GM21381 (cell line): Measurements from ENCODE around the gene ACAD11.
A peak's percentile ranks its signal among the peaks of the same experiment; 100 is the strongest.

ENCODE experiments used
- ATAC-seq: cut with Tn5 transposase; IDR thresholded peaks from one replicate; pipeline ENCODE4 v1.9.1; 2021; ENCODE audit warnings: mild to moderate bottlenecking, moderate library complexity; ENCODE audit not compliant: unreplicated experiment

Gene ACAD11, protein sequence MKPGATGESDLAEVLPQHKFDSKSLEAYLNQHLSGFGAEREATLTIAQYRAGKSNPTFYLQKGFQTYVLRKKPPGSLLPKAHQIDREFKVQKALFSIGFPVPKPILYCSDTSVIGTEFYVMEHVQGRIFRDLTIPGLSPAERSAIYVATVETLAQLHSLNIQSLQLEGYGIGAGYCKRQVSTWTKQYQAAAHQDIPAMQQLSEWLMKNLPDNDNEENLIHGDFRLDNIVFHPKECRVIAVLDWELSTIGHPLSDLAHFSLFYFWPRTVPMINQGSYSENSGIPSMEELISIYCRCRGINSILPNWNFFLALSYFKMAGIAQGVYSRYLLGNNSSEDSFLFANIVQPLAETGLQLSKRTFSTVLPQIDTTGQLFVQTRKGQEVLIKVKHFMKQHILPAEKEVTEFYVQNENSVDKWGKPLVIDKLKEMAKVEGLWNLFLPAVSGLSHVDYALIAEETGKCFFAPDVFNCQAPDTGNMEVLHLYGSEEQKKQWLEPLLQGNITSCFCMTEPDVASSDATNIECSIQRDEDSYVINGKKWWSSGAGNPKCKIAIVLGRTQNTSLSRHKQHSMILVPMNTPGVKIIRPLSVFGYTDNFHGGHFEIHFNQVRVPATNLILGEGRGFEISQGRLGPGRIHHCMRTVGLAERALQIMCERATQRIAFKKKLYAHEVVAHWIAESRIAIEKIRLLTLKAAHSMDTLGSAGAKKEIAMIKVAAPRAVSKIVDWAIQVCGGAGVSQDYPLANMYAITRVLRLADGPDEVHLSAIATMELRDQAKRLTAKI

DNA sequence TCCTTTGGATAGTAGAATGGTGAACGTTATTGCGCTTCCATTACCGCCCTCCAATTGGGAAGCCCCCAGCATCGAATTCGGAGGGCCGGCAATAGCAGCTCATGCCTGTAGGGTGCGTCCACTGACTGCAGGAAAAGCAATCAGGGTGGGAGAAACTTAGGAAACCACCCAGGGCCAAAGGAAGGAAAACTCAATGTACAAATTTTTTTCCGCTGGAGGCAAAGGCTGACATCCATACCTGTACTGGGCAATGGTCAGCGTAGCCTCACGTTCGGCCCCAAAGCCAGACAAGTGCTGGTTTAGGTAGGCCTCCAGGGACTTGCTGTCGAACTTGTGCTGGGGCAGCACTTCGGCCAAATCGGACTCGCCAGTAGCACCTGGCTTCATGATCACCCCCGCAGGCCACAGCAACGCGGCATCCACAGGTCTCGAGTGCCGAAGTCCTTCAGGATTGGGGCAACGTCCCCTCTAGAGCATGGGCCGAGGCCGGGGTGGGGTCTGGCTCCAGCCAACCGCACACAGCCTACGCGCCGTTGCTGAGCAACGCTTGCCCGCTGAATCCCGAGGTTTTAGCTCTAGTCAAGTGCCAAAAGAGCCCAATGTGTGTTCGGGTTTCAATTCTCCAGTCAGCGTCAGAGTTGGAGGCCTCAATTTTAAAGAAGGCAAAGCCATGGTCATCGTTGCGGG lies at the start of gene ACAD11:
TSS of gene ACAD11 (minus strand) at position 445 of the 687 bp plus-strand sequence. CDS start at position 387, 58 bp downstream.
- ATAC-seq: peak; percentile 44

DNA sequence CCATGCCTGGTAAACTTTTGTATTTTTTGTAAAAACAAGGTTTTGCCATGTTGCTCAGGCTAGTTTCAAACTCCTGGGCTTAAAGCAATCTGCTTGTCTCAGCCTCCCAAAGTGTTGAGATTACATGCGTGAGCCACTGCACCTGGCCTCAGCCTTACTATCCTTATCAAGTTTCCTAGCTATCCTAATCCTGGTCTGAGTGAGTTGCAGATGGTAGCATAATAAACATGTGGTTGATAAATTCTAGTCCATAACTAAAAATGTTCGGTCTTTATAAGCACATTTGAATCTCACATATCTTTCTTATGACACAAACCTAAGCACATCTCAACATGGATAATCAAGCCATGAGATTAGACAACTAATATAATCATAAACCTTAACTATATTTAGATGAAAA lies 44.1 kb upstream of the ACAD11 start:
- no peak for ATAC-seq

DNA sequence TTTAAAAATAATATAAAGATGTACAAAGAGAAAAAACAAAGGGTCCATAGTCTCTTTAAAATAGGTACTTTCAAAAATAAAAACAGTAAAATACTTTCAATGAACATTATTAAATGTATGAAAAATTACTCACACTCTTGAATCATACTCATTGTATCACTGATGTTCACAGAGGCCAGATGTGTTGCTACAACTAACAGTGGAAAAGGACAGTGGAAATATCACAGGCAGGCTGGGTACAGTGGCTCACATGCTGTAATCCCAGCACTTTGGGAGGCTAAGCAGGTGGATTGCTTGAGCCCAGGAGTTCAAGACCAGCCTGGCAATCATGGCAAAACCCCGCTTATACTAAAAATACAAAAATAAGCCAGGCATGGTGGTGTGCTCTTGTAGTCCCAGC lies 35.8 kb upstream of the ACAD11 start:
- no peak for ATAC-seq

DNA sequence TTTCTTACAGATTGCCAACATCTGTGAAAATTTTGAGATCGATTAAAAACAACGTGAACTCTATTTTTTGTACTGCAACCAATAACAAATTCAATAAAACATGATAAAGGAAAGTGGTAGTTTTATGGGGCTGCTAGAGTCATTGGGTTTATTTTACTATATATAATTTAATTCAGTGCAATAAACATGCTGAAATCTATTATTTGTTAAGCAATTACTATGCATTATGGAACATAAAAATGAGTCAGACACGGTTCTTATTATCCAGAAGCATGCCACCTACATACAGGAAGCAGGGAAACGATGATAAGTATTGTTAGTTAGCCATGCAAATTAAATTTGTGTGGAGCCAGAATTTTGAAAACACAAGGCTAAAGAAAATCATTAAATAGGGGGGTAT lies 35.4 kb upstream of the ACAD11 start:
- ATAC-seq: no peak

DNA sequence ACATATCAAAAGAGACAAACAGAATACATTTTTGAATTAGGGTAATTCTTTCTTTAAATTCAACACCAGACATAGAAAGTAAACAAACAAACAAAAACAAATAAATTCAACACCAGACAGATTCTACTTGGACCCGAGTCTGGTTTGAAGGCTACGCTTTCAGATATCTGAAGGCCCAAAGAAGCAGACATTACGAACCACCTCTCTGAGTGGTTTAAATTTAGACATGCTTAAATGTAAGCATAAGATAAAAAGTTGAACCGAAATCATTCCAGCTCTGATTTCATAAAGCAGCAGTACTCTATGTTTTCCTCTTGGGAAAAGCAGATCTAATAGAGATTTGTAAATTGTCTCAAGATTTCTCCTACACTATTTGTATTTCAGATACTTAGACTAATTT lies 30.4 kb upstream of the ACAD11 start:
- ATAC-seq: no peak

DNA sequence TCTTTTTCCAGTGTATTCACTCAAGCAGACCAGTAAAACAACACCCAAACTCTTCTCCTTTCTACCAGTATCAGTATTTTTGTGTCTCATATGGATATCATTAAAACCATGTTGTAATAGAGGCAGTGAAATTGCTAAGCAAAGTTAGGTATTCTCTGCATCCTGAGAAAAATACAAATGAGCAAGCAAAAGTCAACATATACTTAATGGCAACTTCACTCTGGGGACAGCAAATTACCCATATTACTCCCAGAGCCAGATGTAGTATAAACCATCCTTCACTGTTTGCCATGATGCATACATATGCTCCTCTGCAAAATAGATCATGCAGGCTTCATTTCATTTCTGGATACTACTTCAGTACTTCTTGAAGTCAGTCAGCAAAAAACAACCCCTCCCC lies 22.6 kb upstream of the ACAD11 start:
- no peak for ATAC-seq

DNA sequence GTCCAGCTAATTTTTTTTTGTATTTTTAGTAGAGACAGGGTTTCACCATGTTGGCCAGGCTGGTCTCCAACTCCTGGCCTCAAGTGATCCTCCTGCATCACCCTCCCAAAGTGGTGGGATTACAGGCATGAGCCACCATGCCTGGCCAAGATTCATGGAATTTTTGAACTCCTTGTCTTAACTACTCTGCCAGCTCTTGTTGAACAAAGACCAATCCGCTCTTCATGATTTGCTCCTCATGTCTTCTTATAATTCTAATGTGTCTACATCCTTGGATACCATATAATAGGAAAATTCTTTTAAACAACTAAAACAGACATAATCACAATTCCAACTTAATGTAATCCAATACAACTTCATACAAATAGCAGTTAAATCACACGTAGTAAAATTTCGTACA lies 21.8 kb upstream of the ACAD11 start:
- ATAC-seq: no peak

DNA sequence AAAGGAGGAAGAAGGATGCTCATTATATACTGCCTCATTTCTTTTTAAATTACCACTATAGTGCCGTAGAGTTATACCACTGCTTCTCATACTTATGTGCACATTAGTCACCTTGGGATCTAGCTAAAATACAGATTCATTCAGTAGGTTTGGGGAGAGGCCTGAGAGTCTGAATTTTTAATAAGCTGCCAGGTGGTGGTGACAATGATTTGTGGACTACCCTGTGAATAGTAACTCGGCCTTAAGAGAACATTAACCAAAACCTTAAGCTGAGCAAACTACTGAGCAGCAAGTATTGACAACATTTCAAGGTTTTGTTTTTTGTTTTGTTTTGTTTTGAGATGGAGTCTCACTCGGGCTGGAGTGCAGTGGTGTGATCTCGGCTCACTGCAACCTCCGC lies 20.3 kb upstream of the ACAD11 start:
- ATAC-seq: no peak

DNA sequence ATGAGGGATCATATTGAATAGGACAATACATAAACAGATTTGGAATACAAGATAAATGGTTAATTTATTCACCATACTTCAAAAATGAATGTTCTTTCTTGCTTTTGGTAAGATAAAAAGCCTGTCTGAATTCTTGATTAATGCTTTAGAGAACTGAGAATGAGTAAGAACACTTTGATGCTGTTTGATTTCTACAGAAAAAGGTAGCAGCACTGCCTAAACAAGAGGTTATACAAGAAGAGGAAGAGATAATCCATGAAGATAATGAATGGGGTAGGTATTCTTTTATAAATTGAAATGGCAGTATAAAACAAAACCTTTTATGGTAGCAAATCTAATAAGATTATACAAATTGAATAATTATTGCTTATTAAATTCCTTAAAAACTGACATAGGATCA lies 15.8 kb upstream of the ACAD11 start:
- no peak for ATAC-seq

DNA sequence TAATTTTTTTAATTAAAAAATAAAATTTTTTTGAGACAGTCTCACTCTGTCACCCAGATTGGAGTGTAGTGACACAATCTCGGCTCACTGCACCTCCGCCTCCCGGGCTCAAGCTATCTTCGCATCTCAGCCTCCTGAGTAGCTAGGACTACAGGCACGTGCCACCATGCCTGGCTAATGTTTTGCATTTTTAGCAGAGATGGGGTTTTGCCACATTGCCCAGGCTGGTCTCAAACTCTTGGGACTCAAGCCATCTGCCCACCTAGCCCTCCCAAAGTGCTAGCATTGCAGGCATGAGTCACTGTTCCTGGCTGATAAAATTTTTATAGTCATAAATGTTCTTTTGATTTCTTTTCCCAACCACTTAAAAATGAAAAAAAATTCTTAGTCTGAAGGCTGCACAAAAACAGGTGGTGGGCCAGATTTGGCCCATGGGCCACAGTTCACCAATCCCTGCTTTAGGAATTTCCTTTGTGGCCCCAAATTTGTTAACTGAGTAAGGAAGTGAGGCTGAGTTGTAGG lies 9.7 kb upstream of the ACAD11 start:
- ATAC-seq: no peak

DNA sequence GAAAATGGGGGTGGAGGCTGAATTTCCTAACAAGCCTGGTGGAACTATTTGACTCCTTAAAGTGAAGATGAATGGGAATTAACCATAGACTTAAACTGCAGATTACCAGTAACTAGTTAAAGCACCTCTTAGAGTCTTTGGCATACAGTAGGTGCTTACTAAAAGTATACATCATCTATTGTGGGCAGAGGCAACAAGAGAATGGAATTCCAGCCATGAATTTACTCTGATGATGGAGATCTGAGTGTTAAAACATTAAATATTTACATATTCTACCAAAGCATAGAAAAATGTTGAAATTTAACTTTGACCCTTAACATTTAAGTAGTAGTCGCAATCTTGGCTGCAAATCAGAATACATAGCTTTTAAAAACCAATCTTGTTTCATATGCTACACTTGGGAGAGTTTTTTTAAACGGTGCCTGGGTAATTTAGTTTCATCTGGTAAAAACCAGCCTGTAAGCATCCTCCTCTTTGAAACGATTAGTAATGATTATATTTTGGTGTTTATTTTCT lies 5.7 kb upstream of the ACAD11 start:
- ATAC-seq: no peak

DNA sequence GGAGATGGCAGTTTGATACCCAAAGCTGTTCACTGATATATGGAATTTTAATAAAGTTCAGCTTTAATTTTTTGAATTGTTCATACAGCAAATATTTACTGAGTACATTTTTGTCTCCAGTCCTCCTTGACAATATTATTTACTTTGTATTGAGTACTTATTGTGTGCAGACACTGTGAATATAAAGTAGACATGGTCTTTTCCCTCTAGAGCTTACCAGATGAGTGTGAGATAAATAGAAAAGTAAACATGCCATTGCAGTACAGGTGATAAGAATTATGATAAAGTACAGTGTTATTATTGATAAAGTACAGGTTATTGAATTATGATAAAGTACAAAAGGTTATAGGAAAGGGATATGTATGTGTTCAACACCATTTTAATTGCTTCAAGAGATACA lies 2.6 kb upstream of the ACAD11 start:
- no peak for ATAC-seq

DNA sequence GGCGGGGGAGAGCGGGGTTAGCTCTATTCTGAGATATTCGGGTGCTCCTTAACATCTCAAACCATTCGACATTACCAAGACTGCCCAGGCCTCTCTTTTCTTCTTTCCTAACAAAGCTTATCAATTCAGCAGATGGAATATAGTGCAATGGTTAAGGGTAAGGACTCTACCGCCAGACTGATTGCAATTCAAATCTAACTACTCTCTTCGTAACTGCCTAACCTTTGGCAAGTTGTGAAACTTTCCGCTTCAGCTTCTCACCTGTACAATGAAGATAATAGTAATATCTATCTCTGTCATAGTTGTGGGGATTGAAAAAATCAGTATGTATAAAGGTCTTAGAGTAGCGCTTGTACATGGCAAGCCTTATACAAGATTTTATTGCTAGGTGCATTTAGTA lies 1.5 kb upstream of the ACAD11 start:
- ATAC-seq: no peak

DNA sequence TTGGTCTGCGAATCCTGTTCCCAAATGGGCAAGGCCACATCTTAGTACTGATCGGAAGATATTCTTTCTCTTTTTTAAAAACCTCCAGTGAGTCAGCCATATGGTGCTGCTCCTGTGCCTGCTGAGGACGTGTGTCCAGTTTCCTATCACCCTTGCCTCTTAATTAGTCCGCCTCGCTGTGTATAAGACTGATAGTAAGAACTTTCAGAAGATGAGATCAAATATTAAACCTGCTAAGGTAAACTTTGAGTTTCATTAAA lies 1.1 kb upstream of the ACAD11 start:
- ATAC-seq: peak; percentile 4

DNA sequence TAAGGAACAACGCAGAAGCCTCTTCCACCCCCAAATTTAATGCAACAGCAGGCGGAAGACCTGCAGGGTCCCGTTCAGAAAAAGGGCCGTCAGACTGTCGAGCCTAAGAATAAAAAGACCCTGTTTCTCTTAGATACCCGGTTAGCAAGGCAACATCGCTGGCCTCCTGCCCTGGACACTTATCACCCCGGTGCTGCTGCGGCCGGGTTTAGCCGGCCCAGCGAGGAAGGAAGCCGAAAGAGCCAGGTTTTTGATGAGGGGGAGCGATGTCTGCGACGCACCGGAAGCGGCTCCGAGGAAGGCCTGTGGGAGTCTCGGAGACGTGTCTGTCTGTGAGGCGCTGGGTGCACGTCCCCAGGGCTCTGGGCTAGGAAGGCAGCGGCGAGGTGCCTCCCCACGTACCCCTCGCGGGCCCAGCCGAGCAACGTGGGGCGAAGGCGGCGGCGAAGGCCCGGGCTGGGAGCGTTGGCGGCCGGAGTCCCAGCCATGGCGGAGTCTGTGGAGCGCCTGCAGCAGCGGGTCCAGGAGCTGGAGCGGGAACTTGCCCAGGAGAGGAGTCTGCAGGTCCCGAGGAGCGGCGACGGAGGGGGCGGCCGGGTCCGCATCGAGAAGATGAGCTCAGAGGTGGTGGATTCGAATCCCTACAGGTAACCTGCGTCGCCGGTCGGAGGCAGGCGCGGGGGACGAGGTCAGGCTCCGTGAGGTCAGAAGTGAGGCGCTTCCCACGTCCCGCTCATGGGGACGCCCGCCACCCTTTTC lies 622 bp upstream of the ACAD11 start, which contains the start of gene UBA5:
TSS of gene UBA5 (plus strand) at position 278 of the 759 bp plus-strand sequence. CDS start at position 487, 209 bp downstream.
- ATAC-seq: peak; percentile 76

DNA sequence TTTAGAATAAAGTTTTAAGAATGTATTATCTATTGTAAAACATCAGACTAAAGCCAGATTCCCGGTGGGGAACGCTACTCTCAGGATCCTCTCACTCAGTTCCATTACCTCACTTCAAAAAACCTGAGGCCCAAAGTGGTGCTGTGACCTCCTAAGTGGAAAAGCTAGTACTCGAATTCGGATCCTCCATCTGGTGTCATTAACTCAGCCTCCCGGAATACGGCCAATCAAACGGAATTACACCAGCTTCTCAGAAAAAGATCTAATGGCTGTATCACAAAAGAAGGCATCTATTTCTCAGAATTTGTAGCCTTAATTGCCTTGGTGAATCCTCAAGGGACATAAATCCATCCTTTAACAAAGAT lies 627 bp downstream of the ACAD11 start:
- ATAC-seq: no peak

DNA sequence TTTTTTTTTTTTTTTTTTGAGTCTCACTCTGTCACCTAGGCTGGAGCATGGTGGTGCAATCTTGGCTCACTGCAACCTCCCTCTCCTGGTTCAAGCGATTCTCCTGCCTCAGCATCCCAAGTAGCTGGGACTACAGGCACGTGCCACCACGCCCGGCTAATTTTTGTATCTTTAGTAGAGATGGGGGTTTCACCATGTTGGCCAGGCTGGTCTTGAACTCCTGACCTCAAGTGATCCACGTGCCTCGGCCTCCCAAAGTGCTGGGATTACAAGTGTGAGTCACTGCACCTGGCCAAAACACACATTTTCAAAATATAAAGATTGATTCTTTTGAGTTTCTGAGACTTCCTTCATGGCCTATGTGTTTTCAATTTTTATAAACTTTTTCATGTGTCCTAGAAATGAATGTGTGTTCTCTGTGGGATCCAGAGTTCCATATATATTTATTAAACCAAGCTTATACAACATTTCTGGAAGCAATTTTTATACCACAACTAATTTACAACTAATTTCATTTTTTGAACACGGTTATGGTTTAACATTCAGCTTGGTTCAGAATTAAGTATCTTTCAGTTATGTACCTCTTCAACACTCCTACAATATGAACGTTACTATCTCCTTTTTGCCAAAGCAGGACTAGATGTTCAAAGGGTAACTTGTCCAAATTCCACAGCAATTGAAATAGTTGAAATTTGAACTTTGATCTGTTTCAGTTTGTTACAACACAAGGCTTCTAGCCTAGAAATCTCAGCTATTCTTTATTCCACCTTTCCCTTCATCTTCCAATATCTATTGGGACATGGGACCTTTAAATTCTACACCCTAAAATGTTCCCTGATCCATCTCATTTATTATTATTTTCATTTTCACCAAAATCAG lies 1.5 kb downstream of the ACAD11 start:
- no peak for ATAC-seq

DNA sequence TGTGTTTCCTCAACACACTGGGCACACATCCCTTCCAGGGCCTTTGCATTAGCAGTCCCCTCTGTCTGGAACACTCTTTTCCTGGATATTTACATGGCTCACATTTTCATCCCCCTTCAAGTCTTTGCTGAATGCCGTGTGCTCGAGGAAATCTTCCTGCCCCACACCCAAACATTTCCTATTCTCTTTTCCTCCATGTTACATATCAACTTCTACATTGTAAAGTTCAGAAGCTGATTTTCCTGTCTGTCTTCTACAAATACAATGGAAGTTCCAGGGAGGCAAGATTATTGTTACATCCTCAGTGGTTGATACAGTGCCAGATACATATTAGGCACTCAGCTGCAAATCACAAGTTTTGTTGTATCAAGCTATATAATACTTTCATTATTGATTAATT lies 4.1 kb downstream of the ACAD11 start:
- no peak for ATAC-seq

DNA sequence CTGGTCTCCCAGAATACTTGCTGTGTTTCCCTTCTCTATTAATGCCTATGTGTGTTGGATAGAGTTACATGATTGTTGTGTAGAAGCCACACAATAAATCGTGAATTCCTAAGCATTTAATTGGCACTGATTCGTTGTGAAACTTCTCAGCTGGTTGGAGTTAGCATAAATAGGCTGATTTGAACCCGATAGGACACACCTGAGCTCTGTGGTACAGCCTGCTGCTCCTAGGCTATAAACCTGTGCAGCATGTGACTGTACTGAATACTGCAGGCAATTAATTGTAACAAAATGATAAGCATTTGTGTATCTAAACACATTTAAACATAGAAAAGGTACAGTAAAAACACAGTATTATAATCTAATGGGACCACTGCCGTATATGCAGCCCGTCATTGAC lies 4.9 kb downstream of the ACAD11 start:
- ATAC-seq: no peak

DNA sequence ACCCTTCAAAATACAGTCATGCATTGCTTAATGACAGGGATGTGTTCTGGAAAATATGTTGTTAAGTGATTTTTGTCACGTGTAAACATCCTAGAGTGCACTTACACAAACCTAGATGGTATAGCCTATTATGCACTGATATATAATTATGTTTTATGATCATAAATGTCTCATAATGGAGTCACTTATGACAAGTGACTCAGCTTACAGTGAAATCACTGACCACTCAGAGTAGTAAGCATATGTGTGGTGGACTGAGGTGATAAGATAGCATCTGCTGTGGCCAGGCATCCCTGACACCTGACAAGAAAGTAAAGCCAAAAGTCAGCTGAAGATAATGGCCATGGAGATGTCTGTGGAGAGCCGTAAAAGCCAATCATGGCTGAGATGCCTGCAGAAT lies 5.4 kb downstream of the ACAD11 start:
- no peak for ATAC-seq
